GM18526 (cell line): Measurements from ENCODE around the gene HDAC8.

Experiments
- POLR2A ChIP-seq: IDR thresholded peaks from 3 replicates; pipeline ENCODE4 v1.6.1; 2011; ENCODE audit not compliant: insufficient read length; ENCODE audit errors: extremely low read depth

The HDAC8 gene

DNA sequence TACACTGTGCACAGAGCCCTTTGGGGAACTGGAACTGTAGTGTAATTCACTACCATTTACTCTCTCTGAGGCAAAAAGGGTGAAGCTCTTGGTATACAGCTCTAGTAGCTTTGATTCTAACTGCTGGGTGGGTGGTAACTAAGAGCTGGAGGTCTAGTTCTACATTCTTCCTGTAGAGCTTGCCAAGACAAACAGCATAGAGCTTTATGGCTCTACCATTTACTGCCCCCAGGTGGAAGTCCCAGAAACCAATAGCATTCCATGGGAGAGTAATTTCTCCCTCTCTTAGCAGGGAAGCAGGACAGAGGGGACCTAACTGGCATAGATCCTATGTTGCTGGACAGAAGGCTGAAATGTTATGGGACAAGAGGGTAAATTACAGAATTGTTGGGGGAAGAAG lies 26.7 kb downstream of the HDAC8 start:
- no peak for TF ChIP-seq POLR2A

DNA sequence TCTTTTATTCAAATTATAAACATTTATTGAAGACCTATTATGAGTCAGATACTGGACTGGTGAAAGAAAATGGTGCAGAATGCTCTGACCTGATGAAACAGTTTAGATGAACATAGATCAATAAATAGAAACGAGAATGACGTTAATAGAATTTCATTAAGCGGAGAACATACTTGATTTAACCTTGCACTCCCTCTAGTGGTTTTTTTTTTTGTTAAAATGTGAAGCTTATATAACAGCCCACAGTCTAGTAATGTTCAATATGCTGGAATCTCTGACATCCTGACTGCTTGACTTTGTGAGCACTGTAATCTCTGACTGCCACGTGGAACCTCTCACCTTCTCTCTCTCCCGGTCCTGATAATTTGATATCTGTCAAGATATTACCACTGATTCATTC lies 32.3 kb downstream of the HDAC8 start:
- no peak for TF ChIP-seq POLR2A

DNA sequence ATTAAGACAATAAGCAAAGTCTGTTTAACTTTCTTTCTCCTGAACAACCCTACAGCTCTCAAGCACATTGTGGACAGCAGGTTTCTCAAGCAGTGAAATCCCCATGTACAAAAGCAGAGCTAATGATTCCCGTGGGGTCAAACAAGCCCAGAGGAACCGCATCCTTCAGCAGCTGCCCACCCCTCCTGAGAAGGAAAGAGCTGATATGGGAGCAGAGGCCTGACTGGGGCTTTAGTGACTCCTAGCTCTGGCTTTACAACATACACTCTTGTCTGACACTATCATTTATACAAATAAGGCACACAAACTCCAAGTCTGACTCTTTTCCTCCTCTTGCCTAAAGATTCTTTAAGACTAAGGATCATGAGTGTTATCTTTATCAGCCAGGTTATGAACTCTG lies 32.8 kb downstream of the HDAC8 start:
- TF ChIP-seq POLR2A, result no peak

DNA sequence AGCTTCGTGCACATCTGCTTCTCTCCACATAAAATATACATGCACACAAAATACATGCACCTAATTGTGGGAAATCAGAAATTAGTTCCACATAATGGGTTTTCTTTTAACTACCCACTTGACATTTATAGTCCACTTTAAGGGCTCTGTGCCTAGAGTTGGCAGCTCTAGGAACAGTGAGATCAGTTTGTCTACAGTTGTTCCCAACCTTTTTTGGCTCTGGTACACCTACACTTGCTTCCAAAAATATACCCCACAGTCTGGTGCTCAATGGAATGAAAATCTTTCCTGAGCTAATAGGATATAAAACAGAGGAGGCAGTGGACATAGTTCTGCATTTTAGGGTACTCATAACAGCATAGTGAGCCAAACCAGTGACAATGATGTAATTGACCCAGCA lies 36.1 kb downstream of the HDAC8 start:
- no peak for TF ChIP-seq POLR2A

DNA sequence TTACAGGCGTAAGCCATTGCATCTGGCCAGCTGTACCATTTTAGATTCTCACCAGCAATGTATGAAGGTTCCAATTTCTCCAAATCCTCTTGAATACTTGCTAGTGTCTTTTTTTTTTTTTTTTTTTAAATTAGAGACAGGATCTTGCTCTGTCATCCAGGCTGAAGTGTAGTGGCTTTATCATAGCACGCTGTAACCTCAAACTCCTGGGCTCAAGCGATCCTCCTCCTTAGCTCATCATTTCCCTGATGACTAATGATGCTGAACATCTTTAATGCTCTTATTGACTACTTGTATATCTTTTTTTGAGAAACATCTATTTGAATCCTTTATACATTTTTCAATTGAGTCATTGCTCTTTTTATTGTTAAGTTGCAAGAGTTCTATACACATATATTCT lies 40.3 kb downstream of the HDAC8 start:
- no peak for TF ChIP-seq POLR2A

DNA sequence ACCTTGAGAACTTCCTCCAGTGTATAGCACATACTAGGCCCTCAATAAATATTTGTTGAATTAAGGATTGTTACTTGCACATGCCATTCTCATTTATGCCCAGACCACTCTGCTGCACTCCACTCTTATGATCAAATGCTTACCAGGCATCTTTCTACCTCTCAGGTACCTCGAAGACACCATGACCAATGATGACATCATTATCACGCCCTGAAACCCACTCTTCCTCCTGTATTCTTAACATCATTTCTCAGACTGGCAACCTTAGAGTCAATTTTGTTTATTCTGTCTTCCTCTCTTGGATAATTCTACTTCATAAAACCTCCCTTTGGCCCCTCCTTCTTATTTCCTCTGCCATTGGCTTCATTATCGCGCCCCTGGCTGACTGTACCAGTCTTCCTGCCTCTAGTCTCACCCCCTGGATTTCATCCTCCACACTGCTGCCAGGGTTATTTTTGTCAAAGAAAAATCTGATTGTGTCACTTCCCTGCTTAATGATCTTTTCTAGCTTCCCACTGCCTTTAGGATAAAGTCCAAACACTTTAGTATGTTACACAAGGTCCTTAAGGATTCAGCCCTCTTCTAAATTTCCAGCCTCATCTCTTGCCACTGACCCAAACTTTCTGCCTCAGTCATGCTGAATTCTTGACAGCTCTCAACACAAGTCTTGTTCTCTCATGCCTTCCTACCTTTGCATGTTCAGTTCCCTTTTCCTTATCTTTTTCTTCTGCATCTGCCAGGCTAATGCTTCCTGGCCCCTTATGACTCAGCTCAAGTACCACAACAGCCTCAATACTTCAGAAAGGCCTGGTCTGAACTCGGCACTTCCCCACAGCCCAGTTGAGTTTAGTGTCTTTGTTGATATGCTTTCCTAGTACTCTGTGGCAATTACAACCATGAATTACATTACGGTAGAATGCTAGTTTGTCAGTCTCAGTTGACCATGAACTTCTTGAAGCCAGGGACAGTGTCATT lies 45.8 kb downstream of the HDAC8 start:
- TF ChIP-seq POLR2A, result no peak

DNA sequence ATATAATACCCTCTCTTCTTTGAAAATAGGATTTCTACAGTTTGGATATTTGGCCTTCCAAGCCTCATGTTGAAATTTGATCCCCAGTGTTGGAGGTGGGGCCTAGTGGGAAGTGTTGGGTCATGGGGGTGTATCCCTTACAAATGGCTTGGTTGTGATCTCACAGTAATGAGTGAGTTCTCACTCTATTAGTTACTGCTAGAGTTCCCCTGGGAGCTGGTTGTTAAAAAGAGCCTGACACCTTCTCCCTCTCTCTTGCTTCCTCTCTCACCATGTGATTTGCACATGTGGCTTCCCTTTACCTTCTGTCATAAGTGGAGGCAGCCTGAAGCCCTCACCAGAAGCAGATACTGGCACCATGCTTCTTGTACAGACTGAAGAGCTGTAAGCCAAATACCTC lies 73.9 kb downstream of the HDAC8 start:
- no peak for TF ChIP-seq POLR2A

DNA sequence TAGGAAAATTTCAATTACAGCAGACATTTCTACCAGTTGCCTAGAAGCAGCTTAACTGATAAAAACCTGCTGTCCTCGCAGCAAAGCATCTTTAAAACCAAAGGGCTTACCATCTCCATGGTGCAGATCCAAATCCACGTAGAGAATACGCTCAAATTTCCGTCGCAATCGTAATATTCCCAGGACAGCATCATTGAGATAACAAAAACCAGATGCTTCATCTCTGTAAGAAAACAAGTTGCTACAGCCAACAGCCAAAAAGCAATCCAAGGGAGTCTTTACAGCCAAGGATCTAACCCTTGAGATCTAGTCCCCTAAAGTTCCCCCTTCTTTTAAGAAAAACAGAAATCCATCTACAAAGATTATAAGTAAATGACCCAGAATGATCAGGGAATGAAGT lies 77.6 kb downstream of the HDAC8 start:
- no peak for TF ChIP-seq POLR2A

DNA sequence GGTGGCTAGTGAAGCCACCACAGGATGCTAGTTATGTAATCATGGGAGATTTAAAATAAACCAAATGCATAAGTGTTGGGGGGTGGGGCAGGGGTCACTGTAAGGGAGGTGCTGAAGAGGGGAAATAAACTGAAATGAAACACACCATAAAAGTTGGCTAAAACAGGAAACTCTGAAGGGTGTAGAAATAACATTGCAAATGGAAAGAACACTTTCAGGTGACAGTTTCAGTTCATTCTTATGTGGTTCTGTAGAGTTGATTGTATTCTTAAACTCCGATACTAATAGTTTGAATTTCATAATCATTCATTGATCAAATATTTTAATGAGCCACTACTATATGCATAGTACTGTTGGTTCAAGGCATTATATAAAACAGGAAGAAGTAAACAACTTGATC lies 80.1 kb downstream of the HDAC8 start:
- no peak for TF ChIP-seq POLR2A

DNA sequence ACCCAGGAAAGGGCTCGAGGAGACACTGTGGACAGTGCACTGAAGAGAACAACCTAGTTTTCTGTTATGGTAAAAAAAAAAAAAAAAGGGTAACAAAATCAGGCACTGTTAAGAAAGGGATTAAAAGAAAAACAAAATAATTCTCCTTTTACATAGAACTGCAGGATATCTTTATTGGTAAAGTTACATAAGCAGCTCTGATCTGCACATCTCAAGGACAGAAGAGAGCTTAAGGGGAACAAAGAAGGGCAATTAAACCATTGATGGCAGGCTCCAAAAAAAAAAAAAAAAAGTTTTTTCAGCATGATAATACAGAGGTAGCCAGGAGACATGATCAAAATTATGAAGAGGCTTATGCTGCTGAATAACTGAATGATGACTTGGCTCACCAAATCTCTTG lies 85.0 kb downstream of the HDAC8 start:
- TF ChIP-seq POLR2A, result no peak

DNA sequence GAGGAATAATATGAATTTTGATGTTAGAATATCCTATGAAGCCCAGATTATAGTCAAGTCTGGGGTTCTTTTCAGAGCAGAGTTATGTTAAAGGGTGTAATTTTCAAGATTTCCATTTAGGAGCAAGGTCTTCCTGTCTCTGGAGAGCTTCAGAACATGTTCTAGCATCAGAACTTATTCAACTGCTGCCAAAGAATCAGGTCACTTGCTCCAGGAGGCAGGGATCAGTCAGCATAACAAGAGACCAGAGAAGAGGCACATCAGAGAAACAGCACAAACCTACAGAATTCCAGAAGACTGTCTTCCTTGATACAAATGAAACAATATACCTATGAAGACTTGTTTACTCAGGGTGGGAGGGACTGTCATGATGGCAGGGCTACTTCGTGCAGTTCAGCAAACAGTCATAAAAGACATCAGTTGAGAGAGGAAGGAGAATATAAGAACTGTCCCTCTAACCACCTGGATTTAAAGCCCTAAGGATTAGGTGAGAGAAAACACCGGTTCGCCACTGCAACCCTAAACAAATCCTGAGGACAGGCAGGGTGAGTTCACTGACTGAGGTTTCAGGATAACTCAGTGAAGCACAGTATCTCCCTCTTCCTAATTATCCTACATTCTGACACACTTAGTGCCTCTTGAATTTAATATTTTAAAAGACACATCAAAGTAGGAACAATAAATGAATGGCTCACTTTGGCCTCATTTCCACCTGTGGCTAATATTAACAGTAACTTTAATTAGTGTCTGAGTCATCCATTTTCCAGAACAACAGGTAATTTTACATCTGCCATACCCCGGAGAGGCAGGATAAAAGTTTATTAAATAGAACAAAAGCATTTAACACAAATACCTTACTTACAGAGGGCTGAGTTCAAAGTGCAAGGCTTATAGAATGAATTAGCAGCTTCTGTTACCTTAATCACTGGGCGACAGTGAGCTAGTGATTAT lies 93.0 kb downstream of the HDAC8 start:
- TF ChIP-seq POLR2A, result no peak

DNA sequence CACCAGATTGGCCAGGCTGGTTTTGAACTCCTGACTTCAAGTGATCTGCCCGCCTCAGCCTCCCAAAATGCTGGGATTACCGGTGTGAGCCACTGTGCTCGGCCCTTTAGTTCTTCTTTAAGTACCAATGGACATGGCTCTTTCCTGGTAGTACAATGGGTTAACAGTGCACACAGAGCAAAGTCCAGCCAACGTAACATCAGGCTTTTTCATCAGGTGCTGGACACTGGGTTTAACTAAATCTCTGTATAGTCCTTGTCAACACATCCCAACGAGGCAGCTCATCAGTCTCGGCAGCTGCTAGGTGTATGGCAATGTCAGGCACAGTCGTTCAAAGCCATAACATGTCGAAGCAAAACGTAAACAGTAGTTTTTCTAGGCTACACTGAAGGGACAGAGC lies 93.8 kb downstream of the HDAC8 start:
- no peak for TF ChIP-seq POLR2A

DNA sequence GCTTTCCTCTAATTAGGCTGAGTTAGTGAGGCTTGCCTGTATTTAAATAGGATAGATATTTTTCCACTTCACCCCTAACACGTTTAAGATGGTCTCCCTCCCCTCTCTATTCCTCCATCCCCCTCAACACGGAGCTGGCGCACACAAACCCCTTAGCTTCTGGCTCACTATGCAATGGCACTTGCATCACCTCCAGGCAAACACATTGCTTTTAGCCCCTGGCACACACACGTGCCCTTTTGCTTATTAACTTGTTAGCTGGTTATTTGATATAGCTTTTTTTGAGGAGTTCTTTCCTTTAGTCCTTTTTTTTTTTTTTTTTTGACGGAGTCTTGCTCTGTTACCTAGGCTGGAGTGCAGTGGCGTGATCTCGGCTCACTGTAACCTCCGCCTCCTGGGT lies 94.3 kb downstream of the HDAC8 start:
- no peak for TF ChIP-seq POLR2A

DNA sequence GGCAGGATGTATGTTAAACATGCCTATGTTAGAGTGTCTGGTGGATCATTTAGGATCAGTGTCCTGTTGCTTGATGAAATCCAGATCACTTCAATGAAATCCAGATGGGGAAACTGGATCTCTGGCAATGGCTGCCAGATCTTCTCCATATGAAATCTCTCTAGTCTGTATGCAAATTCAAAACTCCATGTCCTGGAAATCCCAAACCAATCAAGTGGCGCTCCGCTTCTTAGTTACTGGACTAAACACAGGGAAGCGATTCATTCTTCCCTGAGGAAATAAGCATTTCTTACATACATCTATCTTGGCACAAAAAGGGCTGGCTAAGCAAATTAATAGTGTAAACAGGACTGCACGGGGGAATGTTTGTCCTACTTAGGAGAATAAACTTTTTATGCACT lies 94.9 kb downstream of the HDAC8 start:
- TF ChIP-seq POLR2A, result no peak

DNA sequence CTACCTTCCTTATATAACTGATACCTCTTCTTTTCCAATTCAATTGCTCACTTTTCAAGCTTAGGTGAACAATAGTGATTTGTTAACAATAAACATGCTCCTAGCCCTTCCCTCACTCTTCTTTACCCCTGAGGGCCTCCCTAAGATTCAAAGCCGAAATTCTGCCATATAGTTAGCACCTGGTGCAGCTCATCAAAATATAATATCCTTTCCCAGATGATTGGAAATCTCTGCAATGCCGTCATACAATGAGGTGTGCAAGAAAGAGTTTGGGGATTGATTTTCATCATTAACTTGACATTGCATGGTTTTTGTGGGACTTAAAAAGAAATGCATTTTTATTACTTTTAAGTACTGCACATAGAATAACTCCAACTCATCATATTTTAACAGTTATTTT lies 95.3 kb downstream of the HDAC8 start:
- no peak for TF ChIP-seq POLR2A

DNA sequence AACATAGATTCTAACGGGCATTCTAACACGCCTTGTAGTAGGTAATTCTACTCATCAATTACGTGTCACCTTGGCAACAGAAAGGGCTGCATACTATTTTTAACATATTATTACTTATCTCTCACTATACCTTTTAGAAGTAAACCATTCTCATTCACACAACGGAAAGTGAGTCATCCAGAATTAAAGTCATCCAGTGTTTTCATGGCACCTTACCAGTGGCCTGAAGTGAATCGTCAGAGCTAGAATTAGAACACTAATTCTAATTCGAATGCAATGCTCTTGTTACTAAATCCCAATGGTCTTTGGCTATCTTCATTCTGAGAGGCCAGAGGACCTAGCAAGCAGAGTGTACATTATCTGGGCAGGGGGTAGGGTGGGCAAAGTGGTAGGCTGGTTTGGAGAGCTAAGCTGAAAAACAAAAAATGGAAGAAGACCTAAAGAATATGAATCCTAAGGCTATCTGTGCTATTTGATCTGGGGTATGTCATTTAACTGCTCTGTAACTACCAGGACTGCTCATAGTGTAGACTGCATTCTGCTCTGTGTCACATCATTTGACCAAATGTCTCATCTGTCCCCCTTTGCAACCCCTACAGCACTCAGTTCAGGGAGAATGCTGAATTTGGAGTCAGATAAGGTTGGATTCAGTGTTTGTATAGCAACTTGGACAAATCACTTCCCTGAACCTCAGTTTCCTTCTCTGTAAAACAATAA lies 96.5 kb downstream of the HDAC8 start:
- no peak for TF ChIP-seq POLR2A

DNA sequence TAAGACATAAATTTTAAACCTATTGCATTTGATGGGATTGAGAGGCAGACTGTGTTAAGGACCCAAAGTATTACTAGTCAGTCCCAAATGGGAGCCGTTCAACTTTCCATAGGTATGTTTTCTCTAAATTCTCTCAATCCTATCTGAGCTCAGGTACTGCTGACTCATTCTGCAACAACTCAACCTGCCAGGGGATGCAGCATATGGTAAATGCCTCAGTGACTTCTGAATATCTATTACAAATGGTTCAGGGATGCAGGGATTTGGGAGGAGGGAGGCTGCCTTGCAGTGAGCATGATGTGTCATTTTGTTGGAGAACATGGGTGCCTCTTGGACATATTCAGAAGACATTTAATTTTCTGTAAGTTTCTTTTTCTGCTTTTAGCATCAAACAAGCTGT lies 97.3 kb downstream of the HDAC8 start:
- no peak for TF ChIP-seq POLR2A
